Astrocyte of the spinal cord (primary cell): ENCODE measurements around the gene OSBPL3.

Source experiments
- DNase-seq: peaks from one replicate; pipeline ENCODE4 v3.0.0; 2011; ENCODE audit warnings: low read depth, low spot score
- H3K4me3 ChIP-seq: 2 replicates; pipeline ENCODE4 v1.5.1; 2011; ENCODE audit warnings: low read depth, mild to moderate bottlenecking, low read length, moderate library complexity
- CTCF ChIP-seq: IDR thresholded peaks from 2 replicates; pipeline ENCODE4 v1.5.1; 2012; ENCODE audit warnings: low read depth, mild to moderate bottlenecking, low read length, inconsistent platforms
- in situ Hi-C: cut with HindIII; loops from 2 replicates; pipeline ENCODE4 v1.10.0; 2017; ENCODE audit warnings: low sequenced_read_pairs

The OSBPL3 gene

GRCh38 chr7:24783698-24784097 lies 196.3 kb downstream of the OSBPL3 start:
- DNase-seq = no peak
- no peak overlapping the region for H3K4me3 ChIP-seq
- in situ Hi-C loops = no loop called here
- TF ChIP-seq CTCF = no peak

- no peak for TF ChIP-seq CTCF
- no peak for DNase-seq
- no peak overlapping the region for H3K4me3 ChIP-seq
- in situ Hi-C loops = no loop called here
Observed at GRCh38 chr7:24781106-24781505, 198.9 kb downstream of the OSBPL3 start.

GRCh38 chr7:24779283-24779655 lies 200.7 kb downstream of the OSBPL3 start:
- TF ChIP-seq CTCF = no peak
- DNase-seq = no peak
- in situ Hi-C loops = no loop called here
- H3K4me3 ChIP-seq = no peak overlapping the region

GRCh38 chr7:24778543-24779282 lies 201.3 kb downstream of the OSBPL3 start:
- peak; percentile 71 for DNase-seq
- in situ Hi-C loops = no loop called here
- no peak for TF ChIP-seq CTCF

GRCh38 chr7:24777806-24778205 lies 202.2 kb downstream of the OSBPL3 start:
- in situ Hi-C loops = no loop called here
- no peak for TF ChIP-seq CTCF
- DNase-seq = no peak
- H3K4me3 ChIP-seq = no peak overlapping the region

More at GRCh38 chr7:24778543-24779282, 201.3 kb downstream of the OSBPL3 start:
- H3K4me3 ChIP-seq = no peak overlapping the region

GRCh38 chr7:24773646-24774045 lies 206.3 kb downstream of the OSBPL3 start:
- no peak overlapping the region for H3K4me3 ChIP-seq
- TF ChIP-seq CTCF = no peak
- in situ Hi-C loops = no loop called here
- no peak for DNase-seq
